Mesothelial cell of epicardium (in vitro differentiated cells): ENCODE results near the gene PRF1. TPM values are rescaled to one million over a fixed set of nuclear protein-coding genes. Genes with fewer than 3 reads are reported as not detected.

Experiments used
- DNase-seq, 2 experiments: peaks; one replicate each; pipeline ENCODE4 v3.0.0; 2021; ENCODE audit warnings: low spot score in 2 of 2; ENCODE audit not compliant: unreplicated experiment in 2 of 2
- H3K27ac Mint-ChIP-seq: 2 replicates; pipeline ENCODE4 v1.8.0; 2021; ENCODE audit warnings: mixed read lengths
- H3K27me3 Mint-ChIP-seq: 2 replicates; pipeline ENCODE4 v1.8.0; 2021; ENCODE audit warnings: low read depth, mixed read lengths
- H3K36me3 Mint-ChIP-seq: 2 replicates; pipeline ENCODE4 v1.8.0; 2021; ENCODE audit warnings: mixed read lengths
- H3K4me1 Mint-ChIP-seq: 2 replicates; pipeline ENCODE4 v1.8.0; 2021; ENCODE audit warnings: mixed read lengths
- H3K4me3 Mint-ChIP-seq: 2 replicates; pipeline ENCODE4 v1.8.0; 2021; ENCODE audit warnings: mild to moderate bottlenecking, moderate library complexity, mixed read lengths
- H3K9me3 Mint-ChIP-seq: 2 replicates; pipeline ENCODE4 v1.8.0; 2021; ENCODE audit warnings: mixed read lengths
- CTCF ChIP-seq: fragments of 200-600 bp; sonication (generic); IDR thresholded peaks from one replicate; pipeline ENCODE4 v1.5.0; 2021; ENCODE audit warnings: antibody characterized with exemption; ENCODE audit not compliant: unreplicated experiment
- total RNA-seq: library from RNA; stranded (reverse); gene quantifications from 3 replicates; pipeline ENCODE4 v1.2.1, GENCODE V29; 2021

Gene PRF1
- total RNA-seq, 1 donor from 2014 or later, result 0.13 TPM

DNA sequence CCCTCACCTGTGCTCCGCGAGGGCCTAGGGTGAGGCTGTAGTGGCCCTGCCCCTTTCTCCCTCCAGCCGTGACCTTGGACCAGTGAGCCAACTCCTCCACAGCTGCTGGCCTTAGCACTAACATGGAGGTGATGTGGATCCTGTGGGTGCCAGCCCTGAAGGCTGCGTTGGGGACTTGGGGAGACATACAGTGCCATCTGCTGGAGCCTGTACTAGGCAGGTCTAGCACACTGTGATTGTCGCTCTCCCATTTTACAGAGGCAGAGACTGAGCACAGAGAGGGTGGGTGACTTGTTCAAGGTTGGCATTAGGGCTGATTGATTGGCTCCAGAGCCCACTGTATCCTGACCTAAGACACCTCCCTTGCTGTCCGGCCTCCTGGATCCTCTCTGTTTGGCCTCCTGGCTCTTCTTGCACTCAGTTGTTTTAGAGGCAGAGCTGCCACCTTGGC, 37.6 kb downstream of the PRF1 start:
- no peaks in the 10 kb centered on the region for H3K27me3 Mint-ChIP-seq
- H3K36me3 Mint-ChIP-seq, result no peaks in the 10 kb centered on the region
- TF ChIP-seq CTCF, result no peak
- no peak overlapping the region for H3K4me3 Mint-ChIP-seq
- H3K4me1 Mint-ChIP-seq, result peaks cover 23% of the 10 kb centered on the region
- DNase-seq, result no peak
- H3K9me3 Mint-ChIP-seq, result no peaks in the 10 kb centered on the region
- no peak overlapping the region for H3K27ac Mint-ChIP-seq

- TF ChIP-seq CTCF, result no peak
- Mint-ChIP-seq H3K4me3 (no peak overlapping the region), H3K27ac (no peak overlapping the region), H3K9me3 (no peaks in the 10 kb centered on the region), H3K4me1 (peaks cover 30% of the 10 kb centered on the region), H3K27me3 (no peaks in the 10 kb centered on the region), H3K36me3 (no peaks in the 10 kb centered on the region)
- DNase-seq, result no peak
Measured at GRCh38 chr10:70564113-70564725, 38.3 kb downstream of the PRF1 start.

GRCh38 chr10:70563230-70563629, 39.3 kb downstream of the PRF1 start:
- H3K4me1 Mint-ChIP-seq, result peaks cover 40% of the 10 kb centered on the region
- H3K27me3 Mint-ChIP-seq, result no peaks in the 10 kb centered on the region
- no peak overlapping the region for H3K4me3 Mint-ChIP-seq
- H3K36me3 Mint-ChIP-seq, result no peaks in the 10 kb centered on the region
- no peak for DNase-seq
- no peak for TF ChIP-seq CTCF
- H3K27ac Mint-ChIP-seq, result peak overlapping the region; percentile 4
- no peaks in the 10 kb centered on the region for H3K9me3 Mint-ChIP-seq

DNA sequence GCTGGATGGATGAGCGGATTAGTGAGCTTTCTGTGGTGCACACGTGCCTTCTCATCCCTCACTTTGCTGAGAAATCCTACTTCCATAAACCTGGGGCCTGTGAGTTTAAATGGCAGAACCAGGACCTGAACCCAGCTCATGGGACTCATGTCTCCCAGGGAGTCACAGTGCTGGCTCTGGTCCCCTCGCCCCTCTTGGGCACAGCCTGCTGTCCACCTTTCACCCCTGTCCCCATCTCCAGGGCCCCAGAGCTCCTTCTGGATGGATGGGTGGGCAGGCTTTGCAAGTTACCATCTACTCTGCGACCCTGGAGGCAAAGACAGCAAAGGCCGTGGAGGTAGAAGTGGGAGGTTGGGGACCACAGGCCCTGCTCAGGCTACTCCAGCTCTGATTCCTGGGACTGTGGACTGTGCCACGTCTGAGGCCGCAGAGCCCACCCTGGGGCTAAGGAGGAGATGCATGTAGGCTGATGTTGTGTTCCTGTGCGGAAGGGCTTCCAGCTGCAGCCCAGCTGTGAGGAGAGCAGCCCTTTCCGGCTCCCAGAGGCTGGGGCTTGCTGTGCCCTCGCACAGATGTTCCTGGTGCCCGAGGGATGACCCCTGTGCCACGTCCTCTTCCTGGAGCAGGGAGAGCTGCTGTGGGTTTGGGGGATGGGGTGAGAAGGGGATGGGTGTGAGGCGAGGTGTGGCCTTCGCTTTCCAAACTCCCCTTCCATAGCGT, 40.3 kb downstream of the PRF1 start:
- no peak for DNase-seq
- Mint-ChIP-seq H3K4me3 (no peak overlapping the region), H3K27me3 (no peaks in the 10 kb centered on the region), H3K4me1 (peaks cover 40% of the 10 kb centered on the region), H3K36me3 (no peaks in the 10 kb centered on the region), H3K9me3 (no peaks in the 10 kb centered on the region), H3K27ac (no peak overlapping the region)
- TF ChIP-seq CTCF, result no peak

- no peaks in the 10 kb centered on the region for H3K27me3 Mint-ChIP-seq
- no peak for DNase-seq
- no peaks in the 10 kb centered on the region for H3K9me3 Mint-ChIP-seq
- H3K27ac Mint-ChIP-seq, result no peak overlapping the region
- no peak overlapping the region for H3K4me3 Mint-ChIP-seq
- no peaks in the 10 kb centered on the region for H3K36me3 Mint-ChIP-seq
- TF ChIP-seq CTCF, result no peak
- H3K4me1 Mint-ChIP-seq, result peaks cover 40% of the 10 kb centered on the region
Measured at GRCh38 chr10:70561558-70561957, 41.0 kb downstream of the PRF1 start.
